Measurements from ENCODE around the gene TIMM13. TPM values are rescaled to one million over a fixed set of nuclear protein-coding genes. Genes with fewer than 3 reads are reported as not detected.

TIMM13 gene
- total RNA-seq, 1 donor from 2014 or later: 22.3 TPM

GRCh38 chr19:2412449-2412848, 14.9 kb downstream of the TIMM13 start:
- peaks cover 4% of the 10 kb centered on the region for H3F3A ChIP-seq (ENCODE audit: low read depth)
- no peaks in the 10 kb centered on the region for H3K79me2 ChIP-seq (ENCODE audit: low read depth)
- peak overlapping the region; percentile 32 for H3K27ac Mint-ChIP-seq
- H3K4me1 ChIP-seq: no peaks in the 10 kb centered on the region
- no peaks in the 10 kb centered on the region for H4K20me1 ChIP-seq (ENCODE audit: low read depth)
- H3K4me3 ChIP-seq: no peak overlapping the region
- no peaks in the 10 kb centered on the region for H3K27me3 ChIP-seq
- no peaks in the 10 kb centered on the region for H3K9me3 ChIP-seq (ENCODE audit: low read depth)
- TF ChIP-seq EZH2 (IDR thresholded peaks at IDR 0.05): no peak
- TF ChIP-seq EZH2phosphoT487 (IDR thresholded peaks at IDR 0.05): no peak
- TF ChIP-seq CTCF (IDR thresholded peaks at IDR 0.05): no peak
- H3K9me3 Mint-ChIP-seq: peaks cover 7% of the 10 kb centered on the region
- no peaks in the 10 kb centered on the region for H3K4me1 Mint-ChIP-seq
- no peaks in the 10 kb centered on the region for H3K36me3 Mint-ChIP-seq
- no peak overlapping the region for H3K9ac ChIP-seq
- H3K4me2 ChIP-seq: no peak overlapping the region
- peaks cover 7% of the 10 kb centered on the region for H3K27me3 Mint-ChIP-seq (ENCODE audit: insufficient read depth, low read depth)
- no peak for DNase-seq (ENCODE audit: low spot score)
- no peak overlapping the region for H2AFZ ChIP-seq (replicated peaks)
- H3K4me3 Mint-ChIP-seq: no peak overlapping the region
- no peaks in the 10 kb centered on the region for H3K36me3 ChIP-seq
- H3K27ac ChIP-seq: no peak overlapping the region

- H3K4me1 ChIP-seq: no peaks in the 10 kb centered on the region
- H3K79me2 ChIP-seq (ENCODE audit: low read depth): no peaks in the 10 kb centered on the region
- no peak overlapping the region for H3K4me3 ChIP-seq
- H3K36me3 Mint-ChIP-seq: no peaks in the 10 kb centered on the region
- peaks cover 7% of the 10 kb centered on the region for H3K9me3 Mint-ChIP-seq
- H3K27me3 Mint-ChIP-seq (ENCODE audit: insufficient read depth, low read depth): peaks cover 7% of the 10 kb centered on the region
- TF ChIP-seq EZH2phosphoT487 (IDR thresholded peaks at IDR 0.05) (no peak), CTCF (IDR thresholded peaks at IDR 0.05) (no peak), EZH2 (IDR thresholded peaks at IDR 0.05) (no peak)
- no peak overlapping the region for H3K9ac ChIP-seq
- no peaks in the 10 kb centered on the region for H4K20me1 ChIP-seq (ENCODE audit: low read depth)
- no peak overlapping the region for H3K27ac ChIP-seq
- no peaks in the 10 kb centered on the region for H3K27me3 ChIP-seq
- H3K4me1 Mint-ChIP-seq: no peaks in the 10 kb centered on the region
- H3K36me3 ChIP-seq: no peaks in the 10 kb centered on the region
- H2AFZ ChIP-seq (replicated peaks): no peak overlapping the region
- no peak overlapping the region for H3K4me2 ChIP-seq
- no peak for DNase-seq (ENCODE audit: low spot score)
- no peak overlapping the region for H3K4me3 Mint-ChIP-seq
- H3K9me3 ChIP-seq (ENCODE audit: low read depth): no peaks in the 10 kb centered on the region
- peaks cover 4% of the 10 kb centered on the region for H3F3A ChIP-seq (ENCODE audit: low read depth)
- no peak overlapping the region for H3K27ac Mint-ChIP-seq
Observed at GRCh38 chr19:2411709-2412108, 15.7 kb downstream of the TIMM13 start.

GRCh38 chr19:2410023-2410422, 17.4 kb downstream of the TIMM13 start:
- TF ChIP-seq CTCF (IDR thresholded peaks at IDR 0.05) (no peak), EZH2 (IDR thresholded peaks at IDR 0.05) (no peak), EZH2phosphoT487 (IDR thresholded peaks at IDR 0.05) (no peak)
- no peak overlapping the region for H3K27ac Mint-ChIP-seq

More at GRCh38 chr19:2410023-2410422, 17.4 kb downstream of the TIMM13 start:
- Histone ChIP-seq H4K20me1 (ENCODE audit: low read depth) (no peaks in the 10 kb centered on the region), H3K4me1 (no peaks in the 10 kb centered on the region), H3F3A (ENCODE audit: low read depth) (peaks cover 4% of the 10 kb centered on the region), H2AFZ (replicated peaks) (no peak overlapping the region), H3K27ac (no peak overlapping the region), H3K4me2 (no peak overlapping the region), H3K9me3 (ENCODE audit: low read depth) (no peaks in the 10 kb centered on the region), H3K4me3 (no peak overlapping the region), H3K9ac (no peak overlapping the region), H3K36me3 (no peaks in the 10 kb centered on the region), H3K79me2 (ENCODE audit: low read depth) (no peaks in the 10 kb centered on the region), H3K27me3 (no peaks in the 10 kb centered on the region)
- Mint-ChIP-seq H3K9me3 (peaks cover 7% of the 10 kb centered on the region), H3K4me1 (no peaks in the 10 kb centered on the region), H3K27me3 (ENCODE audit: insufficient read depth, low read depth) (peaks cover 7% of the 10 kb centered on the region), H3K36me3 (no peaks in the 10 kb centered on the region), H3K4me3 (no peak overlapping the region)
- no peak for DNase-seq (ENCODE audit: low spot score)
